ENCODE measurements around the gene ZNF423.

Gene ZNF423

DNA sequence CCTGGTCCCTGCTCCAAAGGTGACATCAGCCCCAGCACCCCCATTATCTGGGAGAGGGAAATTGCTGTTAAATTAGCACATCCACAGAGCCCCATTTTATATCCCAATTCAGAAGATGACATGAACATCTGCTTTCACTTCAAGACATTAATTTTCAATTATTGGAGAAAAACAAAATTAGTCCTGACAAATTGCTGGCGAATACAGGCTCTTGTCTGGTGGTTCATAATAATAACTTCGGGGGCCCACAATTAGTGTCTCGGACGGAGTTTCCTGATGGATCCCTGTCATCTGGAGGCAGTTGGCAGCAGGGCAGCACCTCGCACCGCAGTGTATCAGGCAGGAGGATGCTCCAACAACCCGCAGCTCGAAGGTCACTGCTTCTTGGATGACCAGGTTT is 7.4 kb downstream of the ZNF423 start:
- DNase-seq = no peak

DNA sequence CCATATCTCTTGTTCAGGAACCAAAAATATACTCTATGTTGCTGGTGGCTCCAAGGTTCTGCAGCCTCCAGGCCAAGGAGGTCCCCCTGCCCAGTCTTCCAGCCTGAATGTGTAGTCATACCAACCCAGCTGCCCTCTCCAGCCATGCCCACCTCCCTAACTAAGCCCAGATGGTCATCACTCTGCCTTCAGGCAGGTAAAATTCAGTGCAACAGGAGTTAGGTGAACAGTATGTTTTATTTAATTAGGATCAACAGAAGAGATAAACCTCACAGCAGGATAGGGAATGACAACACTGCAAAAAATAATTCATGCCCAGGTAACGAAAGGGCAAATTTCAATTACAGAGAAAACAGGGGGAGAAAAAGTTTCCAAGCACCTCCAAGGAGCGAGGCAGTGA is 9.1 kb downstream of the ZNF423 start:
- no peak for DNase-seq

DNA sequence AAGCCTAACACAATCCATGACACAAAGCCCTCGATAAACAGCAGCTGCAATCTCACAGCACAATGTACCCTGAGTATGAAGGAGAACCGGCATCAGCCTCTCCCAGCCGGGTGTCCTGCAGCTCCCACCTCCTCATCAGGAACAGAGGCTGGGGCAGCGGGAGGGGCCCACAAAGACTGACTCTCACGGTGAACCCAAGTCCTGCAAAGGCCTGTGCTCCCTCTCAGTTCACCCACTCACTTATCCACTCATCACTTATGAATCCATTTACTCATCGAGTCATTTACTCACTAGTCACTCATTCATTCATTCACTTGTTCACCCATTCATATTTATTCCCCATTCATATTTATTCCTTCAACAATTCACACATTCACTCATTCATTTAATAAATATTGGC is 11.6 kb downstream of the ZNF423 start:
- DNase-seq = no peak

DNA sequence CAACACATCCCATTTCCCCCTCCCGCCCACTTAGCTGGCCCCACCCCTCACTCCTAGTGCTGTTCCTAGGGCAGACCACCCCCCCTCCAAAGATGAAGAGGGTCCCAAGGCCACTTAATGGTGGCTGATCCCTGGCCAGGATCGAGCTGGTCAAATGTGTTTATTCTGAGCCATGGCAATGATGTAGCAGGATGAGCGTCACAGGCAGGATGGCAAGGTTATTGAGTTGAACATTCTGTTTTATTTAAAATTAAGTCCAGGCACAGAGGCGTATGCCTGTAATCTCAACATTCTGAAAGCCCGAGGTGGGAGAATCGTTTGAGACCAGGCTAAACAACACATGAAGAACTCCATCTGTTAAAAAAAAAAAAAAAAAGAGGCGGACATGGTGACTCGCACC is 12.2 kb downstream of the ZNF423 start:
- no peak for DNase-seq

DNA sequence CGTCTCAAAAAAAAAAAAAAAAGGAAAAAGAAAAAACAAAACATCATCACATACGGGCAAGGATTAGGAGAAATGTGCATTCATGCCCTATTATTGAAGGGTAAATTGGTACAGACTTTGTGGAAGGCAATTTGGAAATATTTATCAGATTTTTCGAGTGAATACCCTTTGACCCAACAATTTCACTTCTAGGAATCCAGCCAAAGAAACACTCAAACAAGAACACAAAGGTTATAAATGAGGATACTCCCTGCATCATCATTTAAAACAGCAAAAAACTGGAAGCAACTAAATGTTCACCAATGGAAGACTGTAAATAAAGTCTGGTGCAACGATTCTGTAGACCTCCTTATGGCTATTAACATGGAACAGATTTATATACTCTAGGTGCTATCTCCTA is 12.9 kb downstream of the ZNF423 start:
- DNase-seq = no peak

DNA sequence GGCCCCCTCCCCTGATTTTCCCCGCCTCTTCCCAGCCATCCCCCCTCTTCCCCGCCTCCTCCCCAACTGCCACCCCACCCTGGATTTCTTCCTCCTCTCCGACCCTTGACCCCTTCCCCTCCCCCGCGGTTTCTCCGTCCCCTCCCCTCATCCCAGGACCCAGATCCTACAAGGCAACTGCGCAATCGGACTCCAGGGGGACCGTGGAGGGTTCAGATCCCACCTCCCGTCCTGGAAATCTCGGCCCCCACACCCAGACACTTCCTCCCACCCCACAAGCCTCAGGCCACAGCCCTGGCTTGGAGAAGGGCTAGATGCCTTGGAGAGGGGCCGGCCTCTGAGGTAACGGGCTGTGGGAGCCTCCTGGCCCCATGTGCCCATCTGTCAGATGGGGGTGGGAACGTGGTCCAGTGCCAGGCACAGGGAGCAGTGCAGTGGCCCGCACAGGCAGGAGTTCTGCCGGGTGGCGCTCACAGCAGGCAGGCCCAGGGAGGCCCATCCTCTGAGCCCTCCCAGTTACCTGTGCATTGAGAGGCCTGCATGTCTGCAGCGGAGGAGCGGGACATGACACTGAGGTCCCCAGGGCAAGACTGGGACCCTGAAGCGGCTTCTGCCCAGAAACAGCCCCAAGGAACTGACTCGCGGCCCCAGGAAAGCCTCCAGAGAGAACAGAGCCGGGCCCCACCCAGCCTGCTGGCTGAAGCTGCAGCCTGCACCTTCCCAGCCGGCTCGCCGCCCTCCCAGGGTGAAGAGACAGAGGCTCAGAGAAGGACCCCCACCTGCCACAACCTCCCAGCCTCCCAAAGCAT is 16.7 kb downstream of the ZNF423 start:
- DNase-seq = no peak

DNA sequence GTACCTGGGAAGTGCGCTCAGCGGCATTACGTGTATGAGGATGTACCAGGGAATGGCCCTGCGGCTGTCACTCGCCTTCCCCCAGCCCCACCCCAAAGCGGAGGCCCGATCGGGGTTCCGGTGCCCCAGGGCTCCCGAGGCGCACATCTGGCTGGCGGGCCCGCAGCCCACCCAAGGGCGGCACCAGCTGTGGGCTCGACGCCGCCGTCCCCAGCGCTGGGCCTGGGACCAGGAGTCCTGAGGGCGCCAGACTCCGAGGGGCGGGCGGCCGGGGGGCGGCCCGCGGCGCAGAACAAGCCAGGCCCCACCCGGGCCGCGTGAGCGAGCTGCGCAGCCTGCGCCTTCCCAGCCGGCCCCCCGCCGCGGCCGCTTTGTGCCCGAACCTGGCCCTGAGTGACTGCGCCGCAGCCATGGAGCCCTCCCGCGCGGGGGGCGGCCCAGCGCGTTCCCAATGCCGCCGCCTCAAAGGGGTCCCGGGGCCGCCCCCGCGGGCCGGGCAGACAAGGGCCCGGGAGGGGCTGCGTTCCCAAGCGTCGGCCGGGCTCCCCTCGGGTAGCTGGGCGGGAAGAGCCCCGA is 17.4 kb downstream of the ZNF423 start:
- no peak for DNase-seq

DNA sequence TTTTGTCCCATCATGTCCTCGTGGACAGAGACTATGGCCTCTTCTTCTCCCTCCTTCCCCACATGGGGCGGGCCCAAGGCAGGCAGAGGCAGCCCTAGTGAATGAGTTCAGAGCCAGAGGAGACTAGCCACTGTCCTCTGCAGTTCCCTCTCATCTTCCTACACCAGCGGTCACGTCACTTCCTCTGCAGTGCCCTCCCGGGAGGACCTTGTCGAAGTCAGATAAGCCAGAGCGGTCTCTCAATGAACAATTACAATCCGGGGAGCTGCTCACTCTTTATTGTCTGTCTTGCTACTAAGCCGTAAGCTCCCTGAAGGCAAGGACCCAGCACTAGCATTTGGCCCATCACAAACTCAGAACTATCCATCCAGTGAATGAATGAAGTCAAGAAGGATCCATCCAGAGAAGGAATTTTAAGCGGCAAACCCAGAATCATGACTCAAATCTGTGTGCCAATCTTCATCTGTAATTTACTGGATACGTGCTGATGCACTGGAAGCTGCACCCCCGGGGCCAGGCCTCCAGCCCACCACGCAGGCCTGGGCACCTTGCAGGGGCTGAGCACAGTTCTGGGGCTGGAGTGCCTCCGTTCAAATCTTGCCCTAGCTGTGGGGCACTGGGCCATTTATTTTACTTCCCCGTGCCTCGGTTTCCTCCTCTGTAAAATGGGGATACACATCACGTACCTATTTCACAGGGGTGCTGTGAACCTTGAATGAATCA is 18.1 kb downstream of the ZNF423 start:
- DNase-seq = no peak

DNA sequence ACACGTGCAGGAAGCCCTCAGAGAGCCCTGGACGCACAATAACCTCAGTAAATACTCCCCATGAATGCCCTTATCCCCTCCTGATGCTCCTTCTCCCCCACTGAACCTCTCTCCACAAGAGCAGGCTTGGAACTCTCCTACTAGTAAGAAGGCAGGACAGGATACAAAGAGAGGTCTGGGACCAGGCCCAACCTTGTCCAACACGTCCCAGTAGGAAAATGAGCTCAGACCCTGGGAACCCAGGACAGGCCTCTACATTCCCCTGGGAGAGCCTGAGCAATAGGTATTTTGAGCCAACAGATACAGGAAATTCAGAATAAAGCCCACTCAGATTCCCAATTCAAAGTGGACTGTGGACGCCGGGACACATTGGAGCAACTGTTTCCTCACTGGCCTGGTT is 19.2 kb downstream of the ZNF423 start:
- no peak for DNase-seq

DNA sequence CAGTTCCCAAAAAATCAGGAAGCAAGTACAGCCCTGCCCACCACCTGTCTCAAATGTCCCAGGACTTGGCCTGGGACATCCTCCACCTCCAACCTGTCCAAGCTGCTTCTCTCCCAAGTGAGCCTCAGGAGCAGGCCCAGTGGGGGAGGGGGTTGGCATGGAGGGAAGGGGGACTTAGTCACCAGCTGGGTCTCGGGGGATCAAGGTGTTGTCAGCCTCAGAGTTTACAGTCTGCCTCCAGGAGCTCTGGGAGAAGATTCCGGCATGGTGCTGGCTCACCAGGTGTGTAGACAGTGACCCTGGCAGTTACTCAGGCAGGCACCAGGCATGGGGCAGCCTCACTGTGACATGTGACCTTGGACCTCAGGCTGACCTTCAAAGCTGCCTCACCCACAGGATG is 19.7 kb downstream of the ZNF423 start:
- DNase-seq = no peak

DNA sequence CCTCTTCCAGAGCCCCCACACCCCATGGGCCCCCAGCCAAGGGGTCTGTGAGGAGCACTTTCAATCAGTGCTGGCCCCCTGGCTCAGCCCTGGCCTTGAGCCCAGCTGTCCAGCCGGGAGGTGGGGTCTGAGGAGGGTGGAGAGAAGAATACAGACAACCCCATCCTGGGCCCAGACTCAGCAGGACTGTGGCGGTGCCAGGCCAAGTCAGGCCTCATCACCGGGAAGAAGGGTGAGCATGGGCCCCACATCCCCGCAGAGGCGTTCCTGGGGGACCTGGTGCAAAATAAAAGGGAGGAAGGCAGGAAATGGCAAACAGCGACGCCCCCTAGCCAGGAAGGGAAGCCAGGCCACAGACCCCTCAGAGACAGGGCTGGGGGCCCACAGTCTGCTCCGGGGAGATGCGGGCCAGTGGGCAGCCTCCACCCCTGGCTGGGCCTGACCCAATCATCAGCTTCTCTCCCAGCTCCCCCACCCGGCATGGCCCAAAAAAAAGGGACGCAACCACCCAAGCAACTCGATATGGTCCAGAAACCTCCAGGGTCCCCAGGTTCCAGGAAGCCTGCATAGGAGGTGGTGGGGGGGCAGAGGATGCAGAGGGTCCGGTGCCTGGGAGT is 20.6 kb downstream of the ZNF423 start:
- no peak for DNase-seq

DNA sequence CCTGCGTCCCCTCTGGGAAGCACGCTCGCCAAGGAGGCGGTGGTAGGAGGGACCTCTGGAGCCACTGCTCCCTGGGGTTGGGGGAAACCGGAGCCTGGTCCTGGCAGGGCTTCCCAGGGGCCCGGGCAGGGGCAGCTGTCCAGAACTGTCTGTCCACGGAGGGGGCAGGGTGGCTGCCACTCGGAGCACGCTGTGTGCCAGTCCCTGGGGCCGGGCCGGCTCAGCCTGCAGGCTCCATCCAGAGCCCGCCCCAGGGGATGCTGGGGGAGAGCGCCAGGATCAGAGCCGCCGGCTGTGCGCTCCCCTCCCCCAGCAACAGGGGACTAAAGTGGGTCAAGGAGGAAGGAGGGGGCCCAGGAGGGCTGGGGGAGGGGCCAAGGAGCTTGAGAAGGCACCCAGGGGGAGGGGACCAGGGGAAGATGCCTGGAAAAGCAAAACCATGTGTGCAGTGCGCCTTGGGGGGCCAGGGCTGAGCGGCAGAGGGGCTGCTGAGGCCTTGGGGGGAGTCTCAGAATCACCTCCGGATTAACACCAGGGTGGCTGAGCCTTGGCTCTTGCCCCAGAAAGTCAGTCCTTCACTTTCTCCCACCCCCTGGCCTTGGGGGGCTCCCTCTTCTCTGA is 21.3 kb downstream of the ZNF423 start:
- no peak for DNase-seq

DNA sequence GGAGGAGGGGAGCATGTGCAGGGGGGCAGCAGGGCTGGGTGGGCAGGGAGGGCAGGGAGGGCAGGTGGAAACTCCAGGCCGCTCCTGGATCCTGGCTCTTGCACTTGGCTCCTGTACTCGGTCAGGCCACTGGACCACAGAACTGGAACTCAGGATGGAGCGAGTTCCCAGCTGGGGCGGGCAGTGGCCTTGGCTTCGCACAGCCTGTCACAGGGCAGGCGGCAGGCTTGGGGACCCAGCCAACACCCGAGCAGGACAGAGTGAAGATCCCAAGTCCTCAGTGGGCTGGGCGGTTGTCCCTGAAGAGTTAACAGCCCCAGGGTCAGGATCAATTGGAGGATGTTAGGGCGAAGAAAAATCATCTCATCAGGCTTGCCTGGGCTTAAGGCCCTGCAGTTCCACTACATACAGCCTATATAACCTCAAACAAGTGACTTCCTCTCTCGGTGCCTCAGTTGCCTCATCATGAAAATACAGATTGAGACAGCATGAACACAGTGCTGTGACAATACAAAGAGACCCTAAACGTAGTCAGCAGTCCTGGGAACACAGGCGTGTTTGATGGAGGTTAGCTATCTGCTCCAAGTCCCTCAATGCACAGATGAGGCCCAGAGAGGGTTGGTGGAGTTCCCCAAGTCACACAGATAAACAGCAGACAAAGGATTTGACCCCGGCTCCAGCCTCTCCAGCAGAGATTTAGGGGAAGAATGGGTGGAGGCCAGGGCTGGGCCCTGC is 21.9 kb downstream of the ZNF423 start:
- DNase-seq = no peak

DNA sequence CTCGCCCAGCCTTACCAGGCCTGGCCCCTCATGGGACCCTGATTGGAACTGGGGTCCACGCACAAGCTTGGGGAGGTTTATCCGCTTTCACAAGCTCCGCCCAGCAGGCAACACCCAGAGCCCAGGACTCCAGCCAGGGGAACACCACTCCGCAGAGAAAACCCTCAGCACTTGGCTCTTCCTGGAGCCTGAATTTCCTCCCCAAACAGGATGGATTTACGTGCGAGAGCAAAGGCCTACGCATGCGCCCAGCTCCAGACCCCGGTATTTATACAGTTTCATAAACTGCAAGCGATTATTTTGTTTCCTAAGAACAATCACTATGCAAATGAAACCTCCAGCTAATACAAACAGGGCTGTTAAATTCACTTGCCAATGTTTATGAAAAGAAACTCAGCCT is 22.8 kb downstream of the ZNF423 start:
- DNase-seq = no peak

DNA sequence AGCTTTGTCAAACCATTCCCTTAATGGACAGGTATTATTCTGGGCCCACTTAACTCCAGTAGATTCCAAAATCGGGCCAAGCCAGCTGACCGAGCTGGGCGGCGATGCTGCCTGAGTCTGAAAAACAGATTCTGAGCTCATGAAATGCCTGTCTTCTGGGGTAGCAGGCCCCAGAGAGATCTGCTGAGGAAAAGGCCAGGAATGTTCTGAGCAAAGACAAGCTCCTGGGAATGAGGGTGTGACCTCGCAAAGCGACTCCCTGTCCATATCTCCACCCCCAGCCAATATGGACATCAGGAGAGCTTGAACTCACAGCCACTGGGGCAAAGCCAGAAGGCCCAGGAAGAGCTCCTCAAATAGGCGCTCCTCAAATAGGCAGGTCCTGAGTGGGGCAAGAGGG is 23.7 kb downstream of the ZNF423 start:
- DNase-seq = no peak

DNA sequence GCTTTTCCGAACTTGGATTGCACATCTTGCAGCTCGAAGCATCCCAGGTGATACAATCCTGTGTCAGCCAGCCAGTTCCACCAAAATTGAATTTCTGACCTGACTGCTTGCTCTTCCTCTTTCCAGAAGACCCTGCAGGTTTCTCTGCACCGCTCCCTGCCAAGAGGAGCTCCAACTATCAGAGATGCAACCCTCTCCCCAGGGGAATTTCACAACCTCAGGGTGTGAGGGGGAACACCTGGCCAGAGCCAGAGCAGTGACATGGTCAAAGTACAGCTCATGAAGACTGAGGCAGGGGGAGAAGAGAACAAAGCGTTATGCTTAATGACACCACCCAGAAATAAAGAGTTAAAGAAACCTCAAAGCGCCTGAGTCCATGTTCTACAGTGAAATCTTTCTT is 25.0 kb downstream of the ZNF423 start:
- DNase-seq = no peak

DNA sequence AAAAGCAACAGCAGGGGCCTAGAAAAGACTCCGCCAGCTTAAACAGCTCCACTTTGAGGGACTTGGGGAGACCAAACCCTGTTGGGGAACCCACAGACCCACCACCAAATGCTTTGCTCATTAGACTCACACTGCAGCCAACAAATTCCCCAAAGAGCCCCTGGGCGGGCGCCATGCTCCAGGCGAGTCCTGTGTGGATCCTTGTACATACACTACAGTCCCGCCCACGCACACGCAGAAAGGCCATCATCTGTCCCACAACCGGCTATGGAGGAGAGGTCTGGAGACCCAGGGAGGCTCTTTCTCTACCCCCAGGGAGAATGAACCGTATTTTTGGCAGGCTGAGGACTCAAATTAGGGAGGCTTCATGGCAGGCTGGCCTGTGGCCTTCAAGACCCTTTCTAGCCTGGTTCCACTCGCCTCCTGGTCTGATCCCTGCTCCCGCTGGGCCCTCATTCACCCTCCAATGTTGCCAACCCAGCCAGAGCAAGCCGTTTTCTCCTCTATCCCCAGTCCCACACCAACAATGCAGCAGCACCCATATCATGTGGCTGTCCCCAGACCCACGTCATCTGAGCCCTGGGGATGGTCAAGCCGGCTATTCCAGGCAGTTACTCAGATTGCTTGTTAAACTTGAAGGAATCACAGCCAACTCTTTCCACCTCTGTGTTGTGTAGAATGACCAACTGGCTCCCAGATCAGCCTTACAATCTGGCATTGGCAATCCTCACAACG is 27.2 kb downstream of the ZNF423 start:
- no peak for DNase-seq

DNA sequence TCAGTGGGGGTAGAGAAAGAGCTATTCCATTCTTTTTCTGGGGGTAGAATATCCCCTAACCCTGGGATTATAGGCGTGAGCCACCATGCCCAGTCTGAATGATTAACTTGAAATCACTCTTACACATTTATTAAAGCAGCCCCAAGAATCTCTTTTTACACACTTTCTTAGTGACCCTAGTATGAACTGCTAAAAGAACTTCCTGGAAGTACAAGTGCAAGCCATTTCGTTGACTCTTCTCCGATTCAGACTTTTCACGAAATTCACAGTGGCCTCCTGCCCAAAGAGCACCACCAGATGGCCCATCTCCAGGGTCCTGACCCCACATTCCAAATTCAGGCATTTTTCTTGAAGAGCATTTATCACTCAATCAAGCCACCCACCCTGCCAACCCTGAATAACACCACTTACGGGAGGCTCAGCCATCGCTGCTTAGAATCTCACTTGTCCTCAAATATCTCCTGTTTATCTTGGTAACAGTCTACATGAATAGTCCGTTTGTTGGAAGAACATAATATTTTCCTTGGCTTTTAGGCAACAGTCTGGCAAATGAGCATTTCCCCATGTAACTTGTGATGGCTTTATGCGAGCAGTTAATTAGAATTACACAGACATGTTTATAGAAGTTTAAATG is 28.0 kb downstream of the ZNF423 start:
- no peak for DNase-seq

DNA sequence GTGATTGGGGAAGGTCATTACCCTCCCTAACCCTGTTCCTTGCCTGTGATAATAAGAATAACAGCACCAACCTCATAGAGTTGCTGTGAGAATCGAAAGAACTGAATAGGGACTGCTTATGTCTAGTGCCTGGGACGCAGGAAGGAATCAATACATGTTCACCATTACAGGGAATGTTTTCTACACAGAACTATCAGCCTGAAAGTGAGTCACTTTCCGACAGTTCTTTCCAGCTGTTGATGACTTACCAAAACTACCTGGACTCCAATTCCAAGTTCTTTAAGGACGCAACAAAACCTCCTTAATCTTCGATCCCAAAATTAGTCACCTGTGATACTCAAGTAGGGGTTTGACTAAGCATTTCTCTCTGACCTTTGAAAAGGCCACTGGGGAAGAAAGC is 29.4 kb downstream of the ZNF423 start:
- DNase-seq = no peak

DNA sequence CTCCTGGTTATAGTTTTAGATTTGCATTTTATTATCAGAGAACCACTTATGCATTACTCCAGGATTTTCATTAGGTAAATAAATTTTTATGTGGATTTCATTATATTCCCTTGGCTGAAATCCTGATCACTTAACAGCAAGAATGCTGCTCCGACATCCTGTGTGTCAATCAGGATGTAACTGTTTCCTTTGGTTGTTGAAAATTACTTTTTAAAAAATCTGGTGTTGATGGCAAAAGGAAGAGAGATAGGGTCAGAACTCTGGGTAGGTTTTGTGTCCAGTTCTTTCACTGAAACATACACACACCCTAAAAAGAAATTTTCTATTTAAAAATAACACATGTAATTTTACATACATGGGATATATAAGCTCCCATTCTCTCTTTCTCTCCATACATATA is 30.9 kb downstream of the ZNF423 start:
- DNase-seq = no peak

DNA sequence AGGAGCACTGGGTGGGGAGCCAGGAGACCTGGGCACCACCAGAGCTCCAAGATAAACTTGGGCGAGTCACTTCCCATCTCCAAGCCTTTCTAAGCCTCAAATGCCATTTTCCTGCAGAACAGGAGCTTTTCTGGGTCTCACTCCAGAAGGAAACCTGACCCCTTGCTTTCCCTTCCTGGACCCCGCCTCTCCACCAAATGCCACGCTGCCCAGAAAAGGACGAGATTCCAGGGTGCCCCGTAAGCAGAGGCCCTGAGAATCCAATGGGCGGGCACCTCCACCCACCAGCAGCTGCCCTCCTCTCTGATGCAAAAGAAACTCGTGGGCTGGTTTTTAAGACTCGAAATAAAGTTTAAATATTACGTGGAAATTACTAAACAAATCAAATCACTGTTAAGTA is 31.3 kb downstream of the ZNF423 start:
- DNase-seq = no peak

Data from T-helper 1 cell (primary cell).